CD4-positive, CD25-positive, alpha-beta regulatory T cell (primary cell): ENCODE results near the gene MBNL1. TPM values are rescaled to one million over a fixed set of nuclear protein-coding genes. Genes with fewer than 3 reads are reported as not detected.

Source experiments
- ATAC-seq, 2 donors: fragments of 150-1000 bp; cut with Tn5 transposase; one replicate each; pipeline ENCODE4 v1.10.0; 2021; ENCODE audit warnings: low read depth in 2 of 2, moderate number of reproducible peaks in 2 of 2, moderate library complexity in 1 of 2
- DNase-seq, 3 donors: peaks; one replicate each; pipeline versions ENCODE4 v3.0.0 to v3.0.0-alpha.2; 2012 to 2022; ENCODE audit warnings: mixed read lengths in 1 of 3
- H3K27ac ChIP-seq: one replicate; pipeline ENCODE4 v1.7.0; 2013; ENCODE audit warnings: mild to moderate bottlenecking, low read length; ENCODE audit not compliant: insufficient read depth, poor library complexity, severe bottlenecking
- H3K27me3 ChIP-seq: one replicate; pipeline ENCODE4 v1.7.0; 2013; ENCODE audit warnings: low read length; ENCODE audit not compliant: control insufficient read depth, insufficient read depth
- H3K36me3 ChIP-seq: one replicate; pipeline ENCODE4 v1.7.0; 2013; ENCODE audit warnings: mild to moderate bottlenecking, low read length, moderate library complexity; ENCODE audit not compliant: control insufficient read depth, insufficient read depth
- H3K4me1 ChIP-seq: 2 replicates; pipeline ENCODE4 v1.7.0; 2013; ENCODE audit warnings: mild to moderate bottlenecking, low read length; ENCODE audit not compliant: insufficient read depth, control insufficient read depth, poor library complexity, severe bottlenecking
- H3K4me3 ChIP-seq: one replicate; pipeline ENCODE4 v1.7.0; 2013; ENCODE audit warnings: low read depth, mild to moderate bottlenecking, low read length, moderate library complexity
- H3K9me3 ChIP-seq, 2 experiments: 1 replicate in 1 of 2; 2 replicates in 1 of 2; pipeline ENCODE4 v1.7.0; 2013; ENCODE audit warnings: low read length in 2 of 2, mild to moderate bottlenecking in 1 of 2, moderate library complexity in 1 of 2; ENCODE audit not compliant: control insufficient read depth in 2 of 2
- H3K27ac Mint-ChIP-seq, 3 donors: one replicate each; pipeline ENCODE4 v1.8.0; 2020 to 2022; ENCODE audit warnings: mild to moderate bottlenecking in 3 of 3, mixed read lengths in 3 of 3, moderate library complexity in 2 of 3
- H3K27me3 Mint-ChIP-seq: one replicate; pipeline ENCODE4 v1.8.0; 2022; ENCODE audit warnings: mild to moderate bottlenecking, mixed read lengths
- H3K36me3 Mint-ChIP-seq: one replicate; pipeline ENCODE4 v1.8.0; 2020; ENCODE audit warnings: mixed read lengths
- H3K4me1 Mint-ChIP-seq, 4 donors: one replicate each; pipeline ENCODE4 v1.8.0; 2020 to 2022; ENCODE audit warnings: mixed read lengths in 4 of 4, mild to moderate bottlenecking in 1 of 4
- H3K4me3 Mint-ChIP-seq, 4 donors: one replicate each; pipeline ENCODE4 v1.8.0; 2020 to 2022; ENCODE audit warnings: mild to moderate bottlenecking in 4 of 4, mixed read lengths in 4 of 4, moderate library complexity in 3 of 4
- H3K9me3 Mint-ChIP-seq, 7 donors: one replicate each; pipeline ENCODE4 v1.8.0; 2020 to 2022; ENCODE audit warnings: mixed read lengths in 7 of 7, mild to moderate bottlenecking in 3 of 7, moderate library complexity in 2 of 7
- polyA plus RNA-seq, 4 donors: library from polyadenylated mRNA; unstranded; fragments of 300-500 nt; fragmentation: Illumina TruSeq; gene quantifications; one replicate each; pipeline ENCODE4 v1.2.3, GENCODE V29; 2021
- total RNA-seq: library from RNA; stranded (reverse); gene quantifications from one replicate; pipeline ENCODE4 v1.2.3, GENCODE V29; 2022

The MBNL1 gene
- total and polyA plus RNA-seq, 5 donors from 2014 or later, result 221 to 726 (median 252) TPM

DNA sequence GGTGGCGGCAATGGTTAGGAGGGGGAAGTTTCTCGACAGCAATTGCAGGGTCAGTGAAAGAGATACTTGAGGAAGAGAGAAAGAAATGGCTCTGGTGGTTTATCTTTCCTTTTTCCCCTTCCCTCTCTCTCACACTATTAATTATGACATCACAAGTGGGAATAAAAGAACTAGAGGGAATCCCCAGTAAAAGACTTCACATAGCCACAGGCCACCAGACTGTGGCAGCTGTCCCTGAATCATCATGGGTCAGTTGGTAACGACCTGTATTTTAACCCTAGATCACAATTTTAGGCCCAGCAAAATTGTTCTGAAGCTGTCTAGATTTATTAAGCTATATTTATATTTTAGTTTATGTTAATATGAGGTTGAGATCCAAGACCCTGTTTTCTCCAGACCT, 40.3 kb downstream of the MBNL1 start:
- H3K4me1 Mint-ChIP-seq, result peaks cover 53 to 88% (median 68%) of the 10 kb centered on the region in 4 donors
- peak overlapping the region; percentile 74 for H3K27ac ChIP-seq
- H3K4me3 ChIP-seq, result peak overlapping the region; percentile 58
- peak overlapping the region; percentile 16 to 65 (median 48) for H3K4me3 Mint-ChIP-seq
- H3K36me3 Mint-ChIP-seq, result peaks cover 6% of the 10 kb centered on the region
- H3K4me1 ChIP-seq, result peaks cover 76% of the 10 kb centered on the region
- no peaks in the 10 kb centered on the region for H3K9me3 Mint-ChIP-seq
- DNase-seq (no peak), ATAC-seq (no peak)
- H3K36me3 ChIP-seq, result peaks cover 26% of the 10 kb centered on the region
- H3K9me3 ChIP-seq, result no peaks in the 10 kb centered on the region
- H3K27me3 Mint-ChIP-seq, result no peaks in the 10 kb centered on the region
- H3K27ac Mint-ChIP-seq, result peak overlapping the region; percentile 79 to 91 (median 86)
- H3K27me3 ChIP-seq, result no peaks in the 10 kb centered on the region

DNA sequence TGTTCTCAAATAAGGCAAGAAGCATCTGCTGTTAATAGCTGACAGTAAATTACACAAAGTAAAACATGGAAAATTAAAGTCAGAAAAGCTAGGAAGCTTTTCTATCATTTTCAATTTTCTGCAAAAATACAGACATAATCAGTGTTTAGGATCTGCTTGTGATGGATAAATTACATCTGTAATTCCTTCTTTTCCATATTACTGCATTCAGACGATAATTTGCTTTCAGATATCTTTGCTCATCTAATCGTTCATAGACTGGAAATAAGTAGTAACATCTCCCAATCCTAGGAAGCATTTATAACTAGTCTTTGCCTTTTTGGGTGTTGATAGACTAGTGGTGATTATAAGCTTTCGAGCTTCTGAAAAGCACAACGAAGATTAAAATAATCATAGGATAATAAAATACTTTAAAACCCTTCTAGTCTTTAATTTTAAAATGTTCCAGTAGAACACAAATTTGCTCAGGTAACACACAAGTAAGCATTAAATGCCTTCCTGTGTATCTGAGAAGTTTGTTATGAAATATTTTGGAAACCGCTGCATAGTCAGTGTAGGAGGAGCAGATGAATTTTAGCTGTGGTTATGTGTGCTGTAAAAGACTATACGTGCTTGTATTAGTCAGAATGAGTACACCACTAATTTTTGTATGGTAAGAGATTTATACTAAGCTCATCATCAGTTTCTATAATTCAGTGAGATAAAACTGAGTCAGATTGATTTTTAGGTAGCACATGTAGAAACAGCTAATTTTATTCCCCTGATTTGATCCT, 41.0 kb downstream of the MBNL1 start:
- Mint-ChIP-seq H3K36me3 (peaks cover 7% of the 10 kb centered on the region), H3K4me1 (peaks cover 51 to 88% (median 68%) of the 10 kb centered on the region in 4 donors), H3K9me3 (no peaks in the 10 kb centered on the region), H3K27ac (peak overlapping the region in 2 of 3 donors; percentile 85 to 86), H3K27me3 (no peaks in the 10 kb centered on the region), H3K4me3 (peak overlapping the region; percentile 16 to 58 (median 44))
- Histone ChIP-seq H3K27ac (peak overlapping the region; percentile 74), H3K9me3 (no peaks in the 10 kb centered on the region), H3K4me1 (peaks cover 81% of the 10 kb centered on the region), H3K27me3 (no peaks in the 10 kb centered on the region), H3K4me3 (peak overlapping the region; percentile 58), H3K36me3 (peaks cover 26% of the 10 kb centered on the region)
- ATAC-seq, result peak; percentile 81 to 86
- peak in 2 of 3 donors; percentile 45 to 53 for DNase-seq

DNA sequence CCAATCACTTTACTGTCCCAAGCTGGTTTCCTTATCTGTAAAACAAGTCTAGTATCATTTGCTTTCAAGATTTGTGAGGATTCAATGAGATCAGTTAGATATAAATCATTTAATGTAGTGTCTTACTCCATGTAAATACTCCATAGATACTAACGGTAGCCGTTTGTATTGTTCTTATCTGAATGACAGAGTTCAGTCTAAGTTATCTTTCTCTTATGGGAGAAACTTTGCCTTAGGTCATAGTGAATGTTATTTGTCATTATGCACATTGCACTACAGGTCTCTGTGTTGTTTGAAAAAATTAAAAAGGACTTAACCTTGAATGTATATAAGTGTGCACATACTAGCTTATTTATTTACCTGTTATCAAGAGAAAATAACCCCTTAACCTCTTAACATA, 44.7 kb downstream of the MBNL1 start:
- Histone ChIP-seq H3K36me3 (peaks cover 6% of the 10 kb centered on the region), H3K27ac (no peak overlapping the region), H3K9me3 (no peaks in the 10 kb centered on the region), H3K4me1 (peaks cover 77% of the 10 kb centered on the region), H3K4me3 (peak overlapping the region; percentile 45), H3K27me3 (no peaks in the 10 kb centered on the region)
- Mint-ChIP-seq H3K27me3 (no peaks in the 10 kb centered on the region), H3K9me3 (no peaks in the 10 kb centered on the region), H3K36me3 (peaks cover 14% of the 10 kb centered on the region), H3K4me1 (peaks cover 50 to 86% (median 64%) of the 10 kb centered on the region in 4 donors), H3K4me3 (peak overlapping the region; percentile 26 to 62 (median 48)), H3K27ac (peak overlapping the region in 2 of 3 donors; percentile 20 to 55)
- DNase-seq (no peak), ATAC-seq (no peak)

DNA sequence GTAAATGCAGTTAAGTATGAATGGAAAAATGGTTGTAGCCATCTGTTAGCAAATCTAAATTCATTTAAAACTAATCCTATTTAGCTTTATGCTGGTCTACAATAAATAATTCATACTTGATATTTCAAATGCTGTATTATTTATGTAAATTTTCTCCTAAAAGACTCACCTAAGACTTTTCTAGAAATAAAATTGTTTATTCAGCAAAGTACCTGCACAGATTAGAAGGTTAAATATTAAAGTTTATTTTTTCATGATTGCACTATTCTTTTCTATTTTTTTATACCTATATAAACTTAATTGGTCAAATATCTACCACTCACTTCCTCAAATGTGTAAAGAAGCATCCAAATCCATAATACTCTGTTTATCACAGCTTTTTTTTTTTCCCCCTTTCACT, 45.2 kb downstream of the MBNL1 start:
- H3K9me3 ChIP-seq, result no peaks in the 10 kb centered on the region
- H3K27ac ChIP-seq, result peak overlapping the region; percentile 47
- H3K27me3 Mint-ChIP-seq, result no peaks in the 10 kb centered on the region
- no peaks in the 10 kb centered on the region for H3K9me3 Mint-ChIP-seq
- H3K4me1 Mint-ChIP-seq, result peaks cover 50 to 86% (median 63%) of the 10 kb centered on the region in 4 donors
- peak overlapping the region; percentile 45 to 56 (median 49) for H3K27ac Mint-ChIP-seq
- DNase-seq (no peak), ATAC-seq (no peak)
- H3K27me3 ChIP-seq, result no peaks in the 10 kb centered on the region
- H3K36me3 Mint-ChIP-seq, result peaks cover 14% of the 10 kb centered on the region
- peak overlapping the region; percentile 45 for H3K4me3 ChIP-seq
- peak overlapping the region; percentile 41 to 88 (median 61) for H3K4me3 Mint-ChIP-seq
- peaks cover 5% of the 10 kb centered on the region for H3K36me3 ChIP-seq
- H3K4me1 ChIP-seq, result peaks cover 77% of the 10 kb centered on the region

DNA sequence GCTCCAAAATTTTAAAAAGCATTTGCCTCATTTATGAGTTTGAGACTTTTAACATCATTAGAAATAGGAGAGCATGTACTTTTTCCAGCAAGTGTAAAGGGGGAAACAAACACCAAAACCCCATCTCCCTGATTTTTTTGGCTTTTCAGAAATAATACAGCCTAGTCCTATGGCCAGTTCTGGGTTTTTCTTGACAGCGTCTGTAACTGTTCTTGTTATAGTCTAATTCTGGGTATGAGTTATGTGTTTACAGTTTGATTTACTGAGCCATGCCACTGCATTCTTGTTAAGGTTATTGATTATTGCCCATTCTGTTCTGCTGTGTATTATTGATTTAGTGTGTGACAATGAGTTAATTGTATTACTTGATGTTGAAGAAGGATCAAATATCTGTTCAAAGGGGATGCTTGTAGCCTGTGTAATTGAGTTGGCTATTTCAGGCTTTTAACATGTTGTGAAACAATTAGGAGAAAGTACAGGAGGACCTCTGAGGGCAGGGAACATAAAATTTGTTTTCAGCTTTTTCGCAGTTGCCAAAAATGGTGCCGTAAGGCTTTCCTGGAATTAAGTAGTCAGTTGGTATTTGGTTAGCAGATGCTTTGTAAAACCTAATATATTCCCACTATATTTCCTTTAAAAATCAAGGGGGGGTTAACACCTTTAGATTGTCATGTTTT, 46.1 kb downstream of the MBNL1 start:
- ATAC-seq, result no peak
- DNase-seq, result no peak
- Mint-ChIP-seq H3K4me3 (peak overlapping the region; percentile 41 to 88 (median 63)), H3K9me3 (no peaks in the 10 kb centered on the region), H3K27me3 (no peaks in the 10 kb centered on the region), H3K27ac (peak overlapping the region; percentile 45 to 98 (median 49)), H3K4me1 (peaks cover 48 to 84% (median 63%) of the 10 kb centered on the region in 4 donors), H3K36me3 (peaks cover 16% of the 10 kb centered on the region)
- Histone ChIP-seq H3K27me3 (no peaks in the 10 kb centered on the region), H3K27ac (peak overlapping the region; percentile 71), H3K36me3 (peaks cover 5% of the 10 kb centered on the region), H3K9me3 (no peaks in the 10 kb centered on the region), H3K4me1 (peaks cover 77% of the 10 kb centered on the region), H3K4me3 (peak overlapping the region; percentile 75)

DNA sequence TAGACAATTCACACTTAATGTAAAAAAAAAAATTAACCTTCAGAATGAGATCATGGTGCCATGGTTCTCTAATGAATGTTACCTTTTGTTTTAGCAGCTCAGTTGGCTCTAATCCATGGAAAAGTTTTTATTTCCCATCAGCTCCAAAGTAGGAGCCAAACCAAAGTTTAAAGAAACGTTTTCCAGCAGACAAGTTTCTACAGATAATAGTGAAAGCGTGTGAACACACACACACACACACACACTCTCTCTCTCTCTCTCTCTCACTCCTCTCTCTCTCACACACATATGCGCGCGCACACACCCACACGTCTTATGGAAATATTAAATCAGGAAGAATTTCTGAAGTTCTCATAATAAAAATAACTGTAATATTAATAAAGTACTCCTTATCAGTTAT, 46.9 kb downstream of the MBNL1 start:
- no peaks in the 10 kb centered on the region for H3K9me3 ChIP-seq
- peaks cover 20% of the 10 kb centered on the region for H3K36me3 Mint-ChIP-seq
- H3K4me3 ChIP-seq, result peak overlapping the region; percentile 75
- ATAC-seq (no peak), DNase-seq (no peak)
- H3K36me3 ChIP-seq, result peaks cover 11% of the 10 kb centered on the region
- H3K4me1 ChIP-seq, result peaks cover 77% of the 10 kb centered on the region
- no peaks in the 10 kb centered on the region for H3K27me3 ChIP-seq
- peaks cover 50 to 85% (median 66%) of the 10 kb centered on the region in 4 donors for H3K4me1 Mint-ChIP-seq
- H3K4me3 Mint-ChIP-seq, result peak overlapping the region; percentile 28 to 88 (median 54)
- no peaks in the 10 kb centered on the region for H3K9me3 Mint-ChIP-seq
- peak overlapping the region; percentile 71 for H3K27ac ChIP-seq
- H3K27ac Mint-ChIP-seq, result peak overlapping the region; percentile 39 to 98 (median 87)
- H3K27me3 Mint-ChIP-seq, result no peaks in the 10 kb centered on the region

DNA sequence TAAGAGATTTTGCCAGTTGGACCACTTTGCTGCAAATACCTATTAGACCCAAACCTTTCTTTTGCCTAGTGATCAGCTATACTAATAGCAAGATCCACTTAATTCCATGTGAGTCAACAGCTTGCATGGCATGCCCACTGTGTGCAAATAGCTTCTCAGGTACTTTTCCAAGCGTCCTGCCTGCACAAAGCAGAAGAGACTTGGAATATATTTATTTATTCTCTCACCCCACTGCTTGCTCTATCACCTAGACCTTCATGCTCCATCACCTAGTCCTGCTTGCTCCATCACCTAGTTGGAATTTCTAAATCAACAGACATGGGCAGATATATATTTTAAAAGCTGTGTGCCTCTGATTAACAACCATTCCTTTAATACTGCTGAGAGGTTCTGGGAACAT, 47.6 kb downstream of the MBNL1 start:
- H3K27me3 ChIP-seq, result no peaks in the 10 kb centered on the region
- H3K36me3 ChIP-seq, result peaks cover 11% of the 10 kb centered on the region
- peak overlapping the region; percentile 75 for H3K4me3 ChIP-seq
- H3K9me3 ChIP-seq, result no peaks in the 10 kb centered on the region
- peaks cover 56 to 88% (median 72%) of the 10 kb centered on the region in 4 donors for H3K4me1 Mint-ChIP-seq
- H3K27ac Mint-ChIP-seq, result peak overlapping the region in 2 of 3 donors; percentile 68 to 87
- DNase-seq (no peak), ATAC-seq (no peak)
- H3K4me3 Mint-ChIP-seq, result peak overlapping the region; percentile 27 to 66 (median 34)
- no peaks in the 10 kb centered on the region for H3K9me3 Mint-ChIP-seq
- peaks cover 80% of the 10 kb centered on the region for H3K4me1 ChIP-seq
- no peaks in the 10 kb centered on the region for H3K27me3 Mint-ChIP-seq
- H3K27ac ChIP-seq, result peak overlapping the region; percentile 71
- peaks cover 20% of the 10 kb centered on the region for H3K36me3 Mint-ChIP-seq
